Right cardiac atrium (tissue), 5 donors: Measurements from ENCODE around the gene HIC2. TPM values are rescaled to one million over a fixed set of nuclear protein-coding genes. Genes with fewer than 3 reads are reported as not detected.
"Not testable (repeated sequence)": the region's sequence is repeated elsewhere in the genome, so short reads cannot be mapped to it uniquely, and the experiment has no call there.

ENCODE experiments used
- ATAC-seq, 2 donors: fragments of 200-7000 bp; cut with Tn5 transposase; one replicate each; pipeline versions ENCODE4 v1.8.0 to v1.9.1; 2020; ENCODE audit warnings: moderate library complexity in 2 of 2, mild to moderate bottlenecking in 1 of 2
- DNase-seq, 3 donors: peaks; one replicate each; pipeline ENCODE4 v3.0.0-alpha.2; 2020
- H3K27ac ChIP-seq: one replicate; pipeline ENCODE4 v1.5.1; 2013; ENCODE audit warnings: mild to moderate bottlenecking, low read length, control low read depth, moderate library complexity
- H3K27me3 ChIP-seq: one replicate; pipeline ENCODE4 v1.6.1; 2013; ENCODE audit not compliant: control insufficient read depth, insufficient read depth
- H3K4me1 ChIP-seq: one replicate; pipeline ENCODE4 v1.6.1; 2013; ENCODE audit warnings: low read length; ENCODE audit not compliant: control insufficient read depth, insufficient read depth
- H3K4me3 ChIP-seq: one replicate; pipeline ENCODE4 v1.5.1; 2013; ENCODE audit warnings: low read length, control low read depth
- H3K9me3 ChIP-seq: one replicate; pipeline ENCODE4 v1.6.1; 2013; ENCODE audit warnings: low read length; ENCODE audit not compliant: control insufficient read depth
- WGBS: extraction: QIAGEN DNeasy Blood & Tissue Kit; methylation state at CpG from one replicate; pipeline ENCODE4 v1.1.7; 2013; 5-methylcytosine and 5-hydroxymethylcytosine counted together
- intact Hi-C, 4 donors: fragments of 100-400 bp; cut with DNase I; formaldehyde crosslinking; loops; one replicate each; pipeline versions ENCODE4 v1.11.0 to v1.14.0; 2022 to 2023
- polyA plus RNA-seq: library from polyadenylated mRNA; stranded (reverse); fragments of 200-250 nt; gene quantifications from one replicate; pipeline ENCODE4 v1.2.3, GENCODE V29; 2013
- total RNA-seq, 4 donors: library from RNA; stranded (reverse); fragmentation: NEBNext Ultra II Directional; extraction: Animal tissue kit (Norgen Biotek cat#: 25700); gene quantifications; one replicate each; pipeline ENCODE4 v1.2.1, GENCODE V29; 2021
- donor health status: healthy with polysubstance abuse.
- donor health status: DM: no; HTN: yes; CAD: no.
- donor health status: DM: no; HTN: no; CAD: no.
- donor health status: DM: no; HTN: yes; CAD: no; lungs with severe emphysema.
- donor health status: DM: yes; HTN: yes; CAD: no.

Gene HIC2
- total and polyA plus RNA-seq, 5 donors = 1.1 to 2.1 (median 1.8) TPM

GRCh38 chr22:21438013-21438412, 20.8 kb downstream of the HIC2 start:
- H3K27me3 ChIP-seq, DNase-seq, H3K9me3 ChIP-seq, H3K4me3 ChIP-seq, intact Hi-C loops, ATAC-seq, H3K27ac ChIP-seq, H3K4me1 ChIP-seq: not testable (repeated sequence)
- WGBS = 86% methylated on average over 4 of the region's 6 CpGs

GRCh38 chr22:21440018-21440636, 23.0 kb downstream of the HIC2 start:
- ATAC-seq, H3K9me3 ChIP-seq, H3K27me3 ChIP-seq, intact Hi-C loops, H3K4me1 ChIP-seq, DNase-seq, H3K27ac ChIP-seq, H3K4me3 ChIP-seq: not testable (repeated sequence)
- WGBS = no CpG with 5 or more reads among the region's 10 CpGs

GRCh38 chr22:21440676-21441075, 23.5 kb downstream of the HIC2 start:
- H3K4me3 ChIP-seq, H3K4me1 ChIP-seq, H3K9me3 ChIP-seq, intact Hi-C loops, DNase-seq, H3K27ac ChIP-seq, H3K27me3 ChIP-seq: not testable (repeated sequence)
- WGBS = no CpG with 5 or more reads among the region's 16 CpGs
- ATAC-seq = peak; percentile 58 to 69

GRCh38 chr22:21441170-21441569, 24.0 kb downstream of the HIC2 start:
- peak in 1 of 2 donors; percentile 2 for ATAC-seq
- intact Hi-C loops, H3K4me3 ChIP-seq, H3K9me3 ChIP-seq, H3K27me3 ChIP-seq, H3K27ac ChIP-seq, H3K4me1 ChIP-seq: not testable (repeated sequence)
- WGBS = 80% methylated on average over 4 of the region's 6 CpGs
- peak in 1 of 3 donors; percentile 18 for DNase-seq

DNA sequence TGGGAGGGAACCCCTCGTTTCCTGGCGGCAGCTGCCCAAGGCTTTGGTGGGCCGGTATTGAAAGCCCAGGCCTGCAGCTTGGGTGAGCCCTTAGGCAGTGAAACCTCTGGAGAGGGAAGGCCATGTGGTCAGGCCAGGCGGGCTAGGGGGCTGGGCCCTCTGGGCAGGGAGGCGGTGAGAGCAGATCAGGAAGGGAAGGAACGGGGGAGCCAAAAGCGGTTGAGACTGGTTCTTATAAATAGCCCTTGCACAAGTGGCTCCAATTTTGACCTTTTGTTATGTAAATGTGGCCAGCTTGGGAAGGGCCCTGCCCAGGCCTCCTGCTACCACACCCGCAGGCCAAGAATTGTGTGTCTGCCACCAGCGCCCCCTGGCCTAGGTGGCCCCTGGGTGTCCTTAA, 25.0 kb downstream of the HIC2 start:
- H3K27ac ChIP-seq, intact Hi-C loops, H3K9me3 ChIP-seq, H3K4me1 ChIP-seq, DNase-seq, H3K4me3 ChIP-seq, H3K27me3 ChIP-seq: not testable (repeated sequence)
- ATAC-seq = peak; percentile 36 to 59
- no CpG with 5 or more reads among the region's 9 CpGs for WGBS

GRCh38 chr22:21442646-21443045, 25.5 kb downstream of the HIC2 start:
- intact Hi-C loops, ATAC-seq, H3K27me3 ChIP-seq, H3K4me1 ChIP-seq, H3K4me3 ChIP-seq, H3K27ac ChIP-seq, H3K9me3 ChIP-seq: not testable (repeated sequence)
- DNase-seq = peak; percentile 10 to 60 (median 46)
- WGBS = 95% methylated on average over 2 of the region's 15 CpGs

GRCh38 chr22:21443057-21443734, 26.0 kb downstream of the HIC2 start:
- DNase-seq (peak; percentile 7 to 46 (median 41)), ATAC-seq (no peak)
- no peak overlapping the region for H3K27ac ChIP-seq
- intact Hi-C loops = no loop called here
- 88% methylated on average over 13 of the region's 13 CpGs for WGBS
- H3K9me3 ChIP-seq = no peaks in the 10 kb centered on the region
- no peak overlapping the region for H3K4me3 ChIP-seq
- no peaks in the 10 kb centered on the region for H3K4me1 ChIP-seq
- H3K27me3 ChIP-seq = no peaks in the 10 kb centered on the region

GRCh38 chr22:21443735-21444421, 26.7 kb downstream of the HIC2 start:
- Histone ChIP-seq H3K4me3 (no peak overlapping the region), H3K27ac (no peak overlapping the region), H3K27me3 (no peaks in the 10 kb centered on the region), H3K4me1 (no peaks in the 10 kb centered on the region), H3K9me3 (no peaks in the 10 kb centered on the region)
- 87% methylated on average over 16 of the region's 16 CpGs for WGBS
- intact Hi-C loops = no loop called here
- DNase-seq = peak; percentile 11 to 51 (median 38)
- no peak for ATAC-seq

GRCh38 chr22:21444701-21445436, 27.7 kb downstream of the HIC2 start:
- no peaks in the 10 kb centered on the region for H3K9me3 ChIP-seq
- H3K27ac ChIP-seq = no peak overlapping the region
- no peak overlapping the region for H3K4me3 ChIP-seq
- H3K4me1 ChIP-seq = no peaks in the 10 kb centered on the region
- DNase-seq = peak; percentile 7 to 41 (median 16)
- intact Hi-C loops = no loop called here
- no peak for ATAC-seq
- WGBS = 91% methylated on average over 35 of the region's 35 CpGs
- no peaks in the 10 kb centered on the region for H3K27me3 ChIP-seq

DNA sequence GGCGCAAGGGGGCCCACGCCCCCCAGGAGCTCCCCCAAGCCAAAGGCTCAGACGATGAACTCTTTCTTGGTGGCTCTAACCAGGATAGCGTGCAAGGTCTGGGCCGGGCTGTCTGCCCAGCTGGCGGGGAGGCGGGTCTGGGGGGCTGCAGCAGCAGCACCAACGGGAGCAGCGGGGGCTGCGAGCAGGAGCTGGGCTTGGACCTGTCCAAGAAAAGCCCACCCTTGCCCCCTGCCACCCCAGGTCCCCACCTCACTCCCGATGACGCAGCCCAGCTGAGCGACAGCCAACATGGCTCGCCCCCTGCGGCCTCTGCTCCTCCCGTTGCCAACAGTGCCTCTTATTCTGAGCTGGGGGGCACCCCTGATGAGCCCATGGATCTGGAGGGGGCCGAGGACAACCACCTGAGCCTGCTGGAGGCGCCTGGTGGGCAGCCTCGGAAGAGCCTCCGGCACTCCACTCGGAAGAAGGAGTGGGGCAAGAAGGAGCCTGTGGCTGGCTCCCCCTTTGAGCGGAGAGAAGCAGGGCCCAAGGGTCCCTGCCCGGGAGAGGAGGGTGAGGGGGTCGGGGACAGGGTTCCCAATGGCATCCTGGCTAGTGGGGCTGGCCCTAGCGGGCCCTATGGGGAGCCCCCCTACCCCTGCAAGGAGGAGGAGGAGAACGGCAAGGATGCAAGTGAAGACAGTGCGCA, 28.4 kb downstream of the HIC2 start:
- intact Hi-C loops = no loop called here
- Histone ChIP-seq H3K9me3 (no peaks in the 10 kb centered on the region), H3K4me3 (no peak overlapping the region), H3K4me1 (no peaks in the 10 kb centered on the region), H3K27me3 (no peaks in the 10 kb centered on the region), H3K27ac (no peak overlapping the region)
- DNase-seq (peak; percentile 6 to 56 (median 36)), ATAC-seq (no peak)
- WGBS = 95% methylated on average over 27 of the region's 27 CpGs
